Neural crest cell (in vitro differentiated cells): Measurements from ENCODE around the gene UBE2L5. TPM values are rescaled to one million over a fixed set of nuclear protein-coding genes. Genes with fewer than 3 reads are reported as not detected.

Source experiments
- DNase-seq: peaks from one replicate; pipeline ENCODE4 v3.0.0; 2021; ENCODE audit warnings: low read depth, mixed read lengths, low spot score
- H3K27ac Mint-ChIP-seq: one replicate; pipeline ENCODE4 v1.8.0; 2021; ENCODE audit warnings: mild to moderate bottlenecking, mixed read lengths; ENCODE audit not compliant: unreplicated experiment
- H3K27me3 Mint-ChIP-seq: 2 replicates; pipeline ENCODE4 v1.8.0; 2021; ENCODE audit warnings: low read depth, mild to moderate bottlenecking, mixed read lengths
- H3K36me3 Mint-ChIP-seq: 2 replicates; pipeline ENCODE4 v1.8.0; 2021; ENCODE audit warnings: low read depth, mild to moderate bottlenecking, mixed read lengths
- H3K4me1 Mint-ChIP-seq: 2 replicates; pipeline ENCODE4 v1.8.0; 2021; ENCODE audit warnings: mixed read lengths
- H3K4me3 Mint-ChIP-seq: one replicate; pipeline ENCODE4 v1.8.0; 2021; ENCODE audit warnings: mild to moderate bottlenecking, mixed read lengths
- H3K9me3 Mint-ChIP-seq: 2 replicates; pipeline ENCODE4 v1.8.0; 2021; ENCODE audit warnings: mixed read lengths
- long read RNA-seq: library from polyadenylated mRNA; unstranded; transcript quantifications from one replicate; pipeline ENCODE4 v2.0.0, GENCODE V29; 2020
- total RNA-seq: library from RNA; stranded (reverse); gene quantifications from 2 replicates; pipeline ENCODE4 v1.2.1, GENCODE V29; 2021
- TF ChIP-seq, protein P1 (sequence below): fragments of 200-600 bp; sonication (generic); conservative IDR thresholded peaks from 2 replicates; pipeline ENCODE4 v1.5.0; 2021; ENCODE audit warnings: antibody characterized with exemption, mild to moderate bottlenecking

The UBE2L5 gene
- not detected in 2 replicates for total RNA-seq
- long read RNA-seq, result 0 reads

GRCh38 chr13:30422054-30422839 lies at the start of gene UBE2L5:
TSS of gene UBE2L5 (plus strand) at chr13:30422493. CDS start at chr13:30427991, 5,498 bp downstream.
- no peaks in the 10 kb centered on the region for H3K36me3 Mint-ChIP-seq
- H3K27ac Mint-ChIP-seq, result no peak within 1 kb of the TSS
- DNase-seq, result peak; percentile 62
- H3K9me3 Mint-ChIP-seq, result no peaks in the 10 kb centered on the region
- H3K27me3 Mint-ChIP-seq, result peaks cover 33% of the 10 kb centered on the region
- H3K4me1 Mint-ChIP-seq, result peaks cover 13% of the 10 kb centered on the region
- peak within 1 kb of the TSS; percentile 88 for H3K4me3 Mint-ChIP-seq
- TF ChIP-seq, protein P1, sequence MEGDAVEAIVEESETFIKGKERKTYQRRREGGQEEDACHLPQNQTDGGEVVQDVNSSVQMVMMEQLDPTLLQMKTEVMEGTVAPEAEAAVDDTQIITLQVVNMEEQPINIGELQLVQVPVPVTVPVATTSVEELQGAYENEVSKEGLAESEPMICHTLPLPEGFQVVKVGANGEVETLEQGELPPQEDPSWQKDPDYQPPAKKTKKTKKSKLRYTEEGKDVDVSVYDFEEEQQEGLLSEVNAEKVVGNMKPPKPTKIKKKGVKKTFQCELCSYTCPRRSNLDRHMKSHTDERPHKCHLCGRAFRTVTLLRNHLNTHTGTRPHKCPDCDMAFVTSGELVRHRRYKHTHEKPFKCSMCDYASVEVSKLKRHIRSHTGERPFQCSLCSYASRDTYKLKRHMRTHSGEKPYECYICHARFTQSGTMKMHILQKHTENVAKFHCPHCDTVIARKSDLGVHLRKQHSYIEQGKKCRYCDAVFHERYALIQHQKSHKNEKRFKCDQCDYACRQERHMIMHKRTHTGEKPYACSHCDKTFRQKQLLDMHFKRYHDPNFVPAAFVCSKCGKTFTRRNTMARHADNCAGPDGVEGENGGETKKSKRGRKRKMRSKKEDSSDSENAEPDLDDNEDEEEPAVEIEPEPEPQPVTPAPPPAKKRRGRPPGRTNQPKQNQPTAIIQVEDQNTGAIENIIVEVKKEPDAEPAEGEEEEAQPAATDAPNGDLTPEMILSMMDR, result no peak

- Mint-ChIP-seq H3K36me3 (no peaks in the 10 kb centered on the region), H3K4me1 (peaks cover 9% of the 10 kb centered on the region), H3K27me3 (no peaks in the 10 kb centered on the region), H3K4me3 (no peak overlapping the region), H3K9me3 (no peaks in the 10 kb centered on the region), H3K27ac (no peak overlapping the region)
- DNase-seq, result no peak
- TF ChIP-seq, protein P1, result no peak
Measured at GRCh38 chr13:30373727-30374126, 48.6 kb upstream of the UBE2L5 start.

DNA sequence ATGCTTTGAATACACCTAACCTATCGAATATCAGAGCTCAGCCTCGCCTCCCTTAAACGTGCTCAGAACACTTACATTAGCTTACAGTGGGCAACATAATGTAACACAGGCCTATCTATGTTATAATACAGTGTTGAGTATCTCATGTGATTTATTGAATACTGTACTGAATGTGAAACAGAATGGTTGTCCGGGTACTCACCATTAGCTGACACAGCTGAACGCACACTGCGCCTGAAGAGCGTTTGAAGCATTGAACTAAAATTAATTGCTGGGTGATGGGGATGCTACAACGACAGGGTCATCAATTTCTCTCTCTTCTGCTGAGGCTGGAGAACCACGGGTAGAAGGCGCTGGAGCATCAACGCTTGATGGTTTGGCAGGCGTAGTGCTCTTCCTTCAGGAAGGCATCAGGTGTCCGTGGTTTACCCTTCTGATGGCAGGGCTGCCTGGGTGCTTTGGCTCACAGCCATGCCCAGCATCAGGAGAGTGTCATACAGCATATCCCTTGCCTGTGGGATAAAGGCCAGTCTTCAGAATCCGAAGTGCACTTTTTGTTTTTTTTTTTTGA lies 46.9 kb upstream of the UBE2L5 start:
- TF ChIP-seq, protein P1, result no peak
- no peak for DNase-seq
- no peak overlapping the region for H3K27ac Mint-ChIP-seq
- H3K4me3 Mint-ChIP-seq, result no peak overlapping the region
- H3K4me1 Mint-ChIP-seq, result peaks cover 2% of the 10 kb centered on the region
- peaks cover 5% of the 10 kb centered on the region for H3K27me3 Mint-ChIP-seq
- no peaks in the 10 kb centered on the region for H3K9me3 Mint-ChIP-seq
- no peaks in the 10 kb centered on the region for H3K36me3 Mint-ChIP-seq

- Mint-ChIP-seq H3K4me1 (no peaks in the 10 kb centered on the region), H3K27me3 (peaks cover 5% of the 10 kb centered on the region), H3K4me3 (no peak overlapping the region), H3K27ac (no peak overlapping the region), H3K36me3 (no peaks in the 10 kb centered on the region), H3K9me3 (no peaks in the 10 kb centered on the region)
- DNase-seq, result no peak
- TF ChIP-seq, protein P1, result no peak
Measured at GRCh38 chr13:30376426-30377311, 45.6 kb upstream of the UBE2L5 start.

- TF ChIP-seq, protein P1, result no peak
- no peak for DNase-seq
- Mint-ChIP-seq H3K36me3 (no peaks in the 10 kb centered on the region), H3K27ac (no peak overlapping the region), H3K9me3 (no peaks in the 10 kb centered on the region), H3K4me3 (no peak overlapping the region), H3K27me3 (peaks cover 5% of the 10 kb centered on the region), H3K4me1 (no peaks in the 10 kb centered on the region)
Measured at GRCh38 chr13:30377312-30377685, 45.0 kb upstream of the UBE2L5 start.
